ENCODE data around the gene FLVCR1. TPM values are rescaled to one million over a fixed set of nuclear protein-coding genes. Genes with fewer than 3 reads are reported as not detected.
"Not testable (repeated sequence)": the region's sequence is repeated elsewhere in the genome, so short reads cannot be mapped to it uniquely, and the experiment has no call there.

FLVCR1 gene
- total RNA-seq, 1 donor from 2014 or later: 4.4 TPM

GRCh38 chr1:212828395-212828794, 29.7 kb upstream of the FLVCR1 start:
- Mint-ChIP-seq H3K4me3 (ENCODE audit: unreplicated experiment) (no peak overlapping the region), H3K4me1 (ENCODE audit: low read depth) (no peaks in the 10 kb centered on the region), H3K27ac (ENCODE audit: unreplicated experiment) (no peak overlapping the region), H3K27me3 (ENCODE audit: low read depth) (no peaks in the 10 kb centered on the region), H3K36me3 (ENCODE audit: low read depth) (peaks cover 5% of the 10 kb centered on the region), H3K9me3 (ENCODE audit: low read depth) (peaks cover 10% of the 10 kb centered on the region)
- DNase-seq (ENCODE audit: low spot score): no peak
- no peak for TF ChIP-seq CTCF (IDR thresholded peaks at IDR 0.05)

- H3K27me3 Mint-ChIP-seq (ENCODE audit: low read depth); H3K4me3 Mint-ChIP-seq (ENCODE audit: unreplicated experiment); H3K4me1 Mint-ChIP-seq (ENCODE audit: low read depth); H3K36me3 Mint-ChIP-seq (ENCODE audit: low read depth); H3K27ac Mint-ChIP-seq (ENCODE audit: unreplicated experiment); H3K9me3 Mint-ChIP-seq (ENCODE audit: low read depth); DNase-seq (ENCODE audit: low spot score): not testable (repeated sequence)
These were observed 24.6 kb upstream of the FLVCR1 start for GRCh38 chr1:212833211-212834207.

GRCh38 chr1:212838145-212838544, 19.9 kb upstream of the FLVCR1 start:
- no peak overlapping the region for H3K27ac Mint-ChIP-seq (ENCODE audit: unreplicated experiment)

GRCh38 chr1:212844521-212844920, 13.6 kb upstream of the FLVCR1 start:
- H3K4me3 Mint-ChIP-seq (ENCODE audit: unreplicated experiment); DNase-seq (ENCODE audit: low spot score); H3K4me1 Mint-ChIP-seq (ENCODE audit: low read depth); H3K27me3 Mint-ChIP-seq (ENCODE audit: low read depth); H3K36me3 Mint-ChIP-seq (ENCODE audit: low read depth); H3K9me3 Mint-ChIP-seq (ENCODE audit: low read depth); H3K27ac Mint-ChIP-seq (ENCODE audit: unreplicated experiment): not testable (repeated sequence)

More at GRCh38 chr1:212838145-212838544, 19.9 kb upstream of the FLVCR1 start:
- DNase-seq (ENCODE audit: low spot score): no peak
- H3K36me3 Mint-ChIP-seq (ENCODE audit: low read depth): no peaks in the 10 kb centered on the region
- H3K9me3 Mint-ChIP-seq (ENCODE audit: low read depth): no peaks in the 10 kb centered on the region
- H3K4me3 Mint-ChIP-seq (ENCODE audit: unreplicated experiment): no peak overlapping the region
- no peaks in the 10 kb centered on the region for H3K4me1 Mint-ChIP-seq (ENCODE audit: low read depth)
- no peaks in the 10 kb centered on the region for H3K27me3 Mint-ChIP-seq (ENCODE audit: low read depth)
- TF ChIP-seq CTCF (IDR thresholded peaks at IDR 0.05): no peak

GRCh38 chr1:212847549-212847948, 10.5 kb upstream of the FLVCR1 start, which contains the start of gene SPATA45:
SPATA45 (minus strand) TSS chr1:212847649; CDS start chr1:212836149, 11,500 bp downstream.
- H3K27ac Mint-ChIP-seq (ENCODE audit: unreplicated experiment): no peak within 1 kb of the TSS
- H3K9me3 Mint-ChIP-seq (ENCODE audit: low read depth): no peaks in the 10 kb centered on the region
- no peak for TF ChIP-seq CTCF (IDR thresholded peaks at IDR 0.05)
- H3K27me3 Mint-ChIP-seq (ENCODE audit: low read depth): no peaks in the 10 kb centered on the region
- H3K36me3 Mint-ChIP-seq (ENCODE audit: low read depth): peaks cover 1% of the 10 kb centered on the region
- no peak within 1 kb of the TSS for H3K4me3 Mint-ChIP-seq (ENCODE audit: unreplicated experiment)
- no peaks in the 10 kb centered on the region for H3K4me1 Mint-ChIP-seq (ENCODE audit: low read depth)
- DNase-seq (ENCODE audit: low spot score): no peak

GRCh38 chr1:212852105-212852688, 5.9 kb upstream of the FLVCR1 start:
- Mint-ChIP-seq H3K4me1 (ENCODE audit: low read depth) (no peaks in the 10 kb centered on the region), H3K27ac (ENCODE audit: unreplicated experiment) (no peak overlapping the region), H3K27me3 (ENCODE audit: low read depth) (no peaks in the 10 kb centered on the region), H3K4me3 (ENCODE audit: unreplicated experiment) (no peak overlapping the region), H3K36me3 (ENCODE audit: low read depth) (peaks cover 1% of the 10 kb centered on the region), H3K9me3 (ENCODE audit: low read depth) (no peaks in the 10 kb centered on the region)
- no peak for TF ChIP-seq CTCF (IDR thresholded peaks at IDR 0.05)
- DNase-seq (ENCODE audit: low spot score): no peak
